HK-2 (cell line): Measurements from ENCODE around the gene LILRB2.
"Not testable (repeated sequence)": the region's sequence is repeated elsewhere in the genome, so short reads cannot be mapped to it uniquely, and the experiment has no call there.

ENCODE experiments used
- DNase-seq: peaks from one replicate; pipeline ENCODE4 v3.0.0-alpha.2; 2018; ENCODE audit not compliant: unreplicated experiment

Gene LILRB2

GRCh38 chr19:54305141-54305540 is 24.2 kb upstream of the LILRB2 start:
- DNase-seq, result no peak

GRCh38 chr19:54302257-54302656 is 21.3 kb upstream of the LILRB2 start:
- DNase-seq, result no peak

- DNase-seq, result no peak
These were observed 18.6 kb upstream of the LILRB2 start for GRCh38 chr19:54299515-54299914.

DNA sequence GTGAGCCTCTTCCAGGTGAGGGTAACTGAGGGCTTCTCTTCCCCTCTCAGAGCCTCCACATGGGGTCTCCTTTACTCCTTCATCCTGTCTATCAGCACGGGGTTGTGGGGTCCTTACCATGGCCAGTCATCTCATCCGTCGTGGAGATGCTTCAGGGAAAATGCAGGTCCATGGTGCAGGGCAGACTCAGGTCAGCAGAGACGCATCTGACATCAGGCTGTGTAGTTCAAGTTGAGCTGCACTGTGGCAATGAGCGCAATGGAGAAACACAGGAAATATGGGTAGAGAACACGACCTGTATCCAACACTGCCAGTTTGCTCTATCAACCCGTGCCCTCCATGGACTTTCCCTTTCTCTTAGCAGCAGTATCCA is 18.2 kb upstream of the LILRB2 start:
- no peak for DNase-seq

DNA sequence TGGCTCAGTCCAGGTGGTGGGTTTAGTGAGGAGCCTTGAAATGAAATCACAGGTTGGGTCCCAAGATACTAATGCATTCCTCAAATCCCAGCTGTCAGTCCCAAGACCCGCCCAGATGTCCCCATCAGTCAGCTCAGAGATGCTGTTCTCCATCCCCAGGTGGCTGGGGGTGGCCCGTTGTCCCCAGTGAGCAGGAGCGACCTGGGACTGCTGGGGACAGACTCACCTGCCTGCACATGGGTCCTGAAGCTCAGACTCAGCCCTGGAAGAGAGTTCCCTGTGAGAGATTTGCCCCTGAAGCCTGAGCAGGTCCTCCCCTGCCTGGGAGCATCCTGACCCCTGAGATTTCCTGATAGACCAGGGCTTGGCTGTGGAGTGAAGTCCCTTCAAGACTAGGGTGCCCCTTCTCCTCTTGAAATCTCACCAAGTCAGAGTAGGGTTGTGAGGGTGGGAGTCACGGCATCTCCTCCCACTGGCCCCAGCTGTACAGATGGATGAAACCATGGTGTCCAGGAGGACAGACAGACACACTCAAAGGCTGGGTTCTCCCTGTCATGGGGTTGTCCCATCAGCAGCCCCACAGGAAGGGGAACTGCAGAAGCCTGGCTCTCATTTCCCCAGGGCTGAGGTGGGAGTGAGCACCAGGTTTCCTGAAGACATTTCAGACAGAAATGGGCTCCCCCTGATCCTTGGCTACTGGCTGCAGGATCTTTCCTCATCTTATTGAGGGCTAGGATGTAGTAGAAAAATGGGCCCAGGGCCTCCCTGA is 17.6 kb upstream of the LILRB2 start:
- no peak for DNase-seq

DNA sequence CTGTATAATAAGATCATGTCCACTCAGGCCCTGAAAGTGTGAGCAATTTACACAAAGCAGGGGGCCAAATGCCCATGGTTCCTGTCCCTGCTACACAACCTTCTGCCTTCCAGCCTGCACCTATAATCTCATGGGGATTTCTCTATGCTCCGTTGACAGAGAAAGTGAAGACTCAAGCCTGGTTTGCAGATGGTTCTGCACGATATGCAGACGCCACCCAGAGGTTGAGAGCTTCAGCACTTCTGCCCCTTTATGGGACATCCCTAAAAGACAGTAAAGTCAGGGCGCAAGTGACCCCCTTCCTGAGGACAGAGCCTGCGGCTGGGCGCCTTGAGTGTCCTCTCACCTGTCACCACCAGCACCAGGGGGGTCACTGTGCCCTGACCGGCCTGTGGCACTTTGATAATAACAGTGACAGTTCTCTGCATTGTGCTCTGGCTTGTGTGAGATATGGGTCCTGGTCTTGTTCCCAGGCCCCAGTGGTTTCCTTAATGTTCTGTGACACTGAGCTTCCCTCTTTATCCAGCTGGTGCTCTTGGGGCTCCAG is 16.9 kb upstream of the LILRB2 start:
- DNase-seq, result no peak

- DNase-seq, result no peak
These were observed 13.6 kb upstream of the LILRB2 start for GRCh38 chr19:54294539-54294938.

- DNase-seq, result not testable (repeated sequence)
These were observed 8.2 kb upstream of the LILRB2 start for GRCh38 chr19:54289160-54289559.

GRCh38 chr19:54287456-54287855 is 6.5 kb upstream of the LILRB2 start:
- DNase-seq, result no peak

GRCh38 chr19:54286283-54286682 is 5.4 kb upstream of the LILRB2 start:
- DNase-seq, result not testable (repeated sequence)

DNA sequence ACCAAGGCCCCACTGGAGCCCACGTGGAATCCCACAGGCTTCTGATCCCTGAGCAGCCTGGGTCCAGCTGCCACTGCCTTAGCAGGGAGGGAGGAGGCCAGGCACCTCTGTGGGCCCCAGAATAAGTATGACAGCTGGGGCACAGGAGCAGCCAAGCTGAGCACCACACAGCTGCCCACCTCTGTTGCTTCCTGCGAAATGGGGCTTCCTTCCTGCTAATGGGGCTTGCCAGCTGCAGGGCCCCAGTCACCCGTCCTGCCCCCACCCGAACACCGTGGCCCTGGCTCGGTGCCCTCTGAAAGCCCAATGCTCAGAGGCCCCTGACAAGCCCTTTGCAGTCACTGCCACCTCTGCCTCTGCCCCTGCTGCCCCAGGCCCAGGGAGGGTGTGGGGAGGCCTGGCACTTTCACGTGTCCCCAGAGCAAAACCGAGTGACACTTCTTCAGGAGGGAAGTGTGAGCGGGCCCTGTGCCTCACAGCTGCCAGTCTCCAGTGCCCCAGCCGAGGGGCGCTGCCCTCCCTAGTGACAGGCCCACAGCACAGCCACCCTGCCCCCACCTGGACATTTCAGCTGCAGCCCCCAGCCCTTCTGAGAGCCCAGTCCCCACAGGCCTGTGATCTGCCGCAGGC is 4.6 kb upstream of the LILRB2 start:
- DNase-seq, result not testable (repeated sequence)

DNA sequence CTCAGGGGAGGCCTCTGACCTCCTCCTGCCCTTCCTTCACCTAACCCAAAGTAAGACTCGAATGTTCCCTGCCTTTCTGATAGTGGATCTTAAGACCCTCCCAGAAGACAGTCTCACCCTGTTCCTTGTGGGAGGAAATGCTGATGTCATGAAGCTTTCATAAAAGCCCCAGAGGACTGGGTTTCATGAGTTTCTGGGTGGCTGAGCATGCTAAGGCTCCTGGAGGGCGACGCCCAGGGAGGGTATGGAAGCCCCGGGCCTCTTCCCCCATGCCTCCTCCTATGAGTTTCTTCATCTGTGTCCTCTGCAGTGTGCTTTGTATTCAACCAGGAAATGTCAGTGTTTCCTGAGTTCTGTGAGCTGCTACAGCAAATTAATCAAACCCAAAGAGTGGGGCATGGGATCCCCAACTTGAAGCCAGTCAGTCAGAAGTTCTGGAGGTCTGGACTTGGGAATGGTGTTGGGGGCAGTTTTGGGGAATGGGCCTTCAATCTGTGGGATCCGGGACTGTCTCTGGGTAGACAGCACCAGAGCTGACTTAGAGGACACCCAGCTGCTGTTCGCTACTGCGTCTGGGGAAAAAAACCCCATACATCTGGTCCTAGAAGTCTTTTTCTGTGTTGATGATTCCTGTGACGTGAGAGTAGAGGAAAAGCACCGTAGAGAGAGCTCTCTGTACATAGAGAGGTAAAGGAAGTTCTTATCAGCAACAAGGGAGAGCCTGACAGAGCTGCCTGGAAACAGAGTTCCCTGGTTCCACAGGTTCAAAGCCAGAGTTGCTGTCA is 2.0 kb upstream of the LILRB2 start:
- DNase-seq, result no peak

- DNase-seq, result not testable (repeated sequence)
These were observed 792 bp upstream of the LILRB2 start for GRCh38 chr19:54281729-54282075.

GRCh38 chr19:54280441-54280840 is 469 bp downstream of the LILRB2 start:
- not testable (repeated sequence) for DNase-seq

DNA sequence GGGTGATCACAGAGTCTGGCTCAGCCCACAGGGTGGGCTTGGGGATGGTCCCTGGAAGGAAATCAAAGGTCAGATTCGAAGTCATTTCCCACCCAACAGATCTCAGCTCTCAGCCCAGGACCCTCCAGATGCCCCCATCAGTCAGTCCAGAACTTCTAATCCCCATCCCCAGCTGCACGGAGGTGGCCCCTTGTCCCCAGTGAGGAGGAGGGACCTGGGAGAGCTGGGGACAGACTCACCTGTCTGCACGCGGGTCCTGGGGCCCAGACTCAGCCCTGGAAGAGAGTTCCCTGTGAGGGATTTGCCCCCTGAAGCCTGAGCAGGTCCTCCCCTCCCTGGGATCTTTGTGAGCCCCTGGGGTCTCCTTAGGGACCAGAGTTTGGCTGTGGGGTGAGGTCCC is 885 bp downstream of the LILRB2 start:
- not testable (repeated sequence) for DNase-seq

GRCh38 chr19:54279406-54279962 is 1.4 kb downstream of the LILRB2 start:
- no peak for DNase-seq

DNA sequence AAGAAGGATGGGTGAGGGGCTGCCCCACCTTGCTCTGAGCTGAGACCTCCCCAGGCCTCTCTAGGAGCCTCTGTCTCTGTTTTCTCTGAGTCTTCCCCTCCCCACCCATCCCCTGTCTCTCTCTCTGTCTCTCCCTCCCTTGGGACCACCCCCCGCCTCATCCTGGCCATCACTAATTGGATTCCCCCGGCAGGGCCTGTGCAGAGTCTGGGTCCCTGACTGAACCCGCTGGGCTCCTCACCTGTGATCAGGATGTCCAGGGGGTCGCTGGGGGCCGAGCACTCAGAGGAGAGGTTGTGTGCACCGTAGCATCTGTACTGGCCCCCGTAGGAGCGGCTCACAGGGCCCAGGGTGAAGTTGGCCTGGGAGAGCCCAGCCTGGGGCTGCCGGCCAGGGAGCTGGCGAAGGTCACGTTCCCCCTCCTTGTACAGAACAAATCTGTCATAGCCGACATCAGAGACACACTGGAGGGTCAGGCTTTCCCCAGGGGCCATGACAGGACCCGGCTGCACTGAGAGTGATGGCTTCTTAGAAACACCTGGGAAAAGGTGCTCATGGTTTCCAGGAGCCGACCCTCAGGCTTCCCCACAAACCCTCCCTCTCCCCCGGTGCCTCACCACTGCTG is 2.2 kb downstream of the LILRB2 start:
- DNase-seq, result not testable (repeated sequence)

DNA sequence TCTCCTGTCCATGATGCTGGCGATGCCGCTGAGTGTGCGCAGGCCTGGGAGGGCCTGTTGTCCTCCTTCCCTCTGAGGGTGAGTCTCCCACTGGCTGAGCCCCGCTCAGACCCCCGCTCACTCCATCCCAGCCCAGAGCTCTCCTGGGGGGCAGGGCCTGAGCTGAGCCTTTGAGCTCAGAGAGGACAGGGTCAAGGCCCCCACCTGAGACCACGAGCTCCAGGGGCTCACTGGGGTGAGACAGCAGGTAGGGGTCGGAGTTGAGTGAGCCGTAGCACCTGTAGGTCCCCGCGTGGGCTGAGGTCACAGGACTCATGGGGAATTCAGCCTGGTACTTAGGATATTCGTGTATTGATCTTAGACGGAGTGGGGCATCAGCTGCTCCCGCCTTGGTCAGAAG is 2.9 kb downstream of the LILRB2 start:
- not testable (repeated sequence) for DNase-seq

DNA sequence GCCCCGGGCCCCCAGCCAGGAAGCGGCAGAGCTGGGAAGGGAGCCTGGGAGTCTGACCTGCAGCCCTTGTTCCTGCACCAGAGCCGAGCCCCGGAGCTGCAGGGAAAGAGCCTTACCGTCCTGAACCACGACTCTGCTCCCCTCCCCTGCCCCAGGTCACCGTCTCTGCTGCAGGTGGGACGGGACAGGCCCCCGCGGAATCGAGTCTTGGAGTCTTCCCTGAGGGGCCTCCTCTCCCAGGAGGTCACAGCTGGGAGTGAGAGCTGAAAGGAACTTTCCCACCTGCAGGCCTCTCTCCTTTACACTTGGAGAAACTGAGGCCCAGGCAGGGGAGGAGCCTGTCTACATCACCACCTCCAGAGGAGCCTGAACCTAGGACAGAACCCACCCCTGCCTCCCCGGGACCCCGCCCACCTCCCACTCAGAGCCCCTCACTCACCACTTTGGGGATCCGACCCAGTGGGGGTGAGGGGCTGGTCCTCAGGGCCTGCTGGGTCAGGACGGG is 3.7 kb downstream of the LILRB2 start:
- DNase-seq, result not testable (repeated sequence)

GRCh38 chr19:54275951-54276350 is 5.0 kb downstream of the LILRB2 start:
- DNase-seq, result no peak

- DNase-seq, result not testable (repeated sequence)
These were observed 6.4 kb downstream of the LILRB2 start for GRCh38 chr19:54274516-54274915.
